ENCODE measurements around the gene NAGLU.

Gene NAGLU

DNA sequence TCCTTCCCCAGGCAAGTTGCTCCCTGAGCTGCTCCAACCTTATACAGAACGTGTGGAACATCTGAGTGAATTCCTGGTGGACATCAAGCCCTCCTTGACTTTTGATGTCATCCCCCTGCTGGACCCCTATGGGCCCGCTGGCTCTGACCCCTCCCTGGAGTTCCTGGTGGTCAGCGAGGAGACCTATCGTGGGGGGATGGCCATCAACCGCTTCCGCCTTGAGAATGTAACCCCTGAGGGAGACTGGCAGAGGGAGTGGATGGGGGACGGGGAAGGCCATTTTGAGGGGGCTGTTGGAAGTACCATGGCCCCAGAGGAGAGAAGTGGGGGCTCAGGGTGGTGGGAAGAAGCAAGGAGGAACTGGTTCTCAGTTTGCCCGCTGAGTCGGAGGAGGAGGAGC lies 27.9 kb downstream of the NAGLU start:
- Histone ChIP-seq H3K4me3 (ENCODE audit: insufficient read depth, low read length, poor library complexity, severe bottlenecking) (no peak overlapping the region), H3K9me3 (ENCODE audit: insufficient read depth, low read length) (no peaks in the 10 kb centered on the region), H3K79me2 (ENCODE audit: insufficient read depth, low read length) (peaks cover 41% of the 10 kb centered on the region), H3K9me2 (replicated peaks; ENCODE audit: insufficient read depth, low read length) (no peaks in the 10 kb centered on the region), H3K27me3 (ENCODE audit: low read length) (no peaks in the 10 kb centered on the region), H3K4me2 (ENCODE audit: low read depth, low read length, poor library complexity, severe bottlenecking) (peak overlapping the region; percentile 80), H3K36me3 (ENCODE audit: low read length) (no peaks in the 10 kb centered on the region), H4K20me1 (ENCODE audit: low read depth, low read length) (no peaks in the 10 kb centered on the region), H3K27ac (ENCODE audit: low read depth, low read length) (no peak overlapping the region), H3K9ac (ENCODE audit: low read length) (0 out of 2 replicates have a peak overlapping the region, but pooled peaks have one; percentile 85), H3F3A (ENCODE audit: insufficient read depth) (peaks cover 5% of the 10 kb centered on the region; the same call in 1 of the 2 replicates), H2AFZ (ENCODE audit: low read depth, low read length, severe bottlenecking) (no peak overlapping the region)
- TF ChIP-seq EZH2phosphoT487 (conservative IDR thresholded peaks at IDR 0.05; ENCODE audit: low read length): no peak
- TF ChIP-seq, protein P1, sequence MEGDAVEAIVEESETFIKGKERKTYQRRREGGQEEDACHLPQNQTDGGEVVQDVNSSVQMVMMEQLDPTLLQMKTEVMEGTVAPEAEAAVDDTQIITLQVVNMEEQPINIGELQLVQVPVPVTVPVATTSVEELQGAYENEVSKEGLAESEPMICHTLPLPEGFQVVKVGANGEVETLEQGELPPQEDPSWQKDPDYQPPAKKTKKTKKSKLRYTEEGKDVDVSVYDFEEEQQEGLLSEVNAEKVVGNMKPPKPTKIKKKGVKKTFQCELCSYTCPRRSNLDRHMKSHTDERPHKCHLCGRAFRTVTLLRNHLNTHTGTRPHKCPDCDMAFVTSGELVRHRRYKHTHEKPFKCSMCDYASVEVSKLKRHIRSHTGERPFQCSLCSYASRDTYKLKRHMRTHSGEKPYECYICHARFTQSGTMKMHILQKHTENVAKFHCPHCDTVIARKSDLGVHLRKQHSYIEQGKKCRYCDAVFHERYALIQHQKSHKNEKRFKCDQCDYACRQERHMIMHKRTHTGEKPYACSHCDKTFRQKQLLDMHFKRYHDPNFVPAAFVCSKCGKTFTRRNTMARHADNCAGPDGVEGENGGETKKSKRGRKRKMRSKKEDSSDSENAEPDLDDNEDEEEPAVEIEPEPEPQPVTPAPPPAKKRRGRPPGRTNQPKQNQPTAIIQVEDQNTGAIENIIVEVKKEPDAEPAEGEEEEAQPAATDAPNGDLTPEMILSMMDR (IDR thresholded peaks at IDR 0.05; ENCODE audit: insufficient read depth, low read length, poor library complexity, severe bottlenecking): no peak

GRCh38 chr17:42564815-42565522 lies 28.9 kb downstream of the NAGLU start:
- peaks cover 5% of the 10 kb centered on the region; the same call in 1 of the 2 replicates for H3F3A ChIP-seq (ENCODE audit: insufficient read depth)
- H3K4me2 ChIP-seq (ENCODE audit: low read depth, low read length, poor library complexity, severe bottlenecking): no peak overlapping the region
- no peaks in the 10 kb centered on the region for H3K27me3 ChIP-seq (ENCODE audit: low read length)
- no peaks in the 10 kb centered on the region for H3K9me2 ChIP-seq (replicated peaks; ENCODE audit: insufficient read depth, low read length)
- H3K4me3 ChIP-seq (ENCODE audit: insufficient read depth, low read length, poor library complexity, severe bottlenecking): no peak overlapping the region
- no peaks in the 10 kb centered on the region for H3K9me3 ChIP-seq (ENCODE audit: insufficient read depth, low read length)
- H2AFZ ChIP-seq (ENCODE audit: low read depth, low read length, severe bottlenecking): no peak overlapping the region
- H3K36me3 ChIP-seq (ENCODE audit: low read length): no peaks in the 10 kb centered on the region
- no peak overlapping the region for H3K27ac ChIP-seq (ENCODE audit: low read depth, low read length)
- no peak overlapping the region for H3K9ac ChIP-seq (ENCODE audit: low read length)
- TF ChIP-seq EZH2phosphoT487 (conservative IDR thresholded peaks at IDR 0.05; ENCODE audit: low read length): no peak
- TF ChIP-seq, protein P1 (IDR thresholded peaks at IDR 0.05; ENCODE audit: insufficient read depth, low read length, poor library complexity, severe bottlenecking): no peak
- peaks cover 41% of the 10 kb centered on the region for H3K79me2 ChIP-seq (ENCODE audit: insufficient read depth, low read length)
- no peaks in the 10 kb centered on the region for H4K20me1 ChIP-seq (ENCODE audit: low read depth, low read length)

GRCh38 chr17:42565523-42566214 lies 29.6 kb downstream of the NAGLU start:
- Histone ChIP-seq H3K36me3 (ENCODE audit: low read length) (no peaks in the 10 kb centered on the region), H3K9me3 (ENCODE audit: insufficient read depth, low read length) (no peaks in the 10 kb centered on the region), H3K9me2 (replicated peaks; ENCODE audit: insufficient read depth, low read length) (no peaks in the 10 kb centered on the region), H2AFZ (ENCODE audit: low read depth, low read length, severe bottlenecking) (no peak overlapping the region), H4K20me1 (ENCODE audit: low read depth, low read length) (no peaks in the 10 kb centered on the region), H3K4me2 (ENCODE audit: low read depth, low read length, poor library complexity, severe bottlenecking) (no peak overlapping the region), H3K27ac (ENCODE audit: low read depth, low read length) (peak overlapping the region; percentile 25; the same call in 1 of the 2 replicates), H3F3A (ENCODE audit: insufficient read depth) (peaks cover 5% of the 10 kb centered on the region; the same call in 1 of the 2 replicates), H3K27me3 (ENCODE audit: low read length) (no peaks in the 10 kb centered on the region), H3K4me3 (ENCODE audit: insufficient read depth, low read length, poor library complexity, severe bottlenecking) (no peak overlapping the region), H3K9ac (ENCODE audit: low read length) (no peak overlapping the region), H3K79me2 (ENCODE audit: insufficient read depth, low read length) (peaks cover 41% of the 10 kb centered on the region)
- TF ChIP-seq EZH2phosphoT487 (conservative IDR thresholded peaks at IDR 0.05; ENCODE audit: low read length): no peak
- TF ChIP-seq, protein P1 (IDR thresholded peaks at IDR 0.05; ENCODE audit: insufficient read depth, low read length, poor library complexity, severe bottlenecking): no peak

Measured in SU-DHL-6 (cell line).